Neural cell (in vitro differentiated cells): ENCODE results near the gene HK2. TPM values are rescaled to one million over a fixed set of nuclear protein-coding genes. Genes with fewer than 3 reads are reported as not detected.

ENCODE experiments used
- H2AFZ ChIP-seq: fragments of 200-600, 300-800 bp; sonication (generic), shearing (Covaris generic); 2 replicates; pipeline ENCODE4 v1.6.0; 2014; ENCODE audit warnings: low read depth, mild to moderate bottlenecking, antibody characterized with exemption, low read length, moderate library complexity
- H3F3A ChIP-seq: fragments of 200-600 bp; shearing (Covaris generic); 2 replicates; pipeline ENCODE4 v1.6.1; 2016; ENCODE audit warnings: mild to moderate bottlenecking, moderate library complexity, mixed read lengths, antibody characterized with exemption, low read length; ENCODE audit not compliant: insufficient read depth, poor library complexity, severe bottlenecking
- H3K27ac ChIP-seq: fragments of 200-600, 300-800 bp; sonication (generic), shearing (Covaris generic); 2 replicates; pipeline ENCODE4 v1.5.1; 2014; ENCODE audit warnings: mild to moderate bottlenecking, low read length, moderate library complexity
- H3K27me3 ChIP-seq: fragments of 300-800, 200-600 bp; sonication (generic), shearing (Covaris generic); 2 replicates; pipeline ENCODE4 v1.6.0; 2014; ENCODE audit warnings: mild to moderate bottlenecking, low read depth, low read length, moderate library complexity; ENCODE audit not compliant: insufficient read depth
- H3K36me3 ChIP-seq: fragments of 300-800, 200-600 bp; sonication (generic), shearing (Covaris generic); 2 replicates; pipeline ENCODE4 v1.5.1; 2014; ENCODE audit warnings: mild to moderate bottlenecking, antibody characterized with exemption, low read length, moderate library complexity; ENCODE audit not compliant: insufficient read depth
- H3K4me2 ChIP-seq: fragments of 300-800, 200-600 bp; sonication (generic), shearing (Covaris generic); 2 replicates; pipeline ENCODE4 v1.6.0; 2014; ENCODE audit warnings: mild to moderate bottlenecking, low read length
- H3K4me3 ChIP-seq: fragments of 300-800, 200-600 bp; sonication (generic), shearing (Covaris generic); 2 replicates; pipeline ENCODE4 v1.5.1; 2014; ENCODE audit warnings: mild to moderate bottlenecking, low read length, moderate library complexity
- H3K79me2 ChIP-seq: fragments of 200-600 bp; shearing (Covaris generic); replicated peaks from 2 replicates; pipeline ENCODE4 v1.6.0; 2014; ENCODE audit warnings: mild to moderate bottlenecking, low read length, moderate library complexity; ENCODE audit not compliant: insufficient read depth
- H3K9ac ChIP-seq: fragments of 300-800, 200-600 bp; sonication (generic), shearing (Covaris generic); 2 replicates; pipeline ENCODE4 v1.6.1; 2016; ENCODE audit warnings: mild to moderate bottlenecking, low read length, mixed read lengths
- H3K9me2 ChIP-seq: fragments of 200-600 bp; shearing (Covaris generic); 2 replicates; pipeline ENCODE4 v1.6.1; 2016; ENCODE audit warnings: mild to moderate bottlenecking, low read length, mixed read lengths; ENCODE audit not compliant: insufficient read depth
- H3K9me3 ChIP-seq: fragments of 200-600, 300-800 bp; sonication (generic), shearing (Covaris generic); 2 replicates; pipeline ENCODE4 v1.6.1; 2016; ENCODE audit warnings: mild to moderate bottlenecking, mixed run types, low read length, moderate library complexity, mixed read lengths
- H4K20me1 ChIP-seq: fragments of 200-600 bp; shearing (Covaris generic); 2 replicates; pipeline ENCODE4 v1.6.1; 2016; ENCODE audit warnings: mild to moderate bottlenecking, mixed run types; ENCODE audit not compliant: insufficient read depth
- CTCF ChIP-seq: fragments of 450-650 bp; IDR thresholded peaks from 2 replicates; pipeline ENCODE4 v1.5.1; 2014; ENCODE audit warnings: antibody characterized with exemption, mild to moderate bottlenecking, moderate library complexity; ENCODE audit not compliant: poor library complexity, severe bottlenecking
- EP300 ChIP-seq: fragments of 450-650 bp; conservative IDR thresholded peaks from 2 replicates; pipeline ENCODE4 v1.6.1; 2014; ENCODE audit warnings: antibody characterized with exemption, mild to moderate bottlenecking, moderate library complexity; ENCODE audit not compliant: poor library complexity, severe bottlenecking
- EZH2 ChIP-seq: fragments of 200-600, 300-800 bp; shearing (Covaris generic), sonication (generic); IDR thresholded peaks from 2 replicates; pipeline ENCODE4 v1.6.1; 2014; ENCODE audit warnings: antibody characterized with exemption, low read length, borderline replicate concordance, mild to moderate bottlenecking; ENCODE audit not compliant: insufficient read depth, poor library complexity, severe bottlenecking
- MXI1 ChIP-seq: fragments of 450-650 bp; conservative IDR thresholded peaks from 2 replicates; pipeline ENCODE4 v1.6.1; 2014; ENCODE audit warnings: antibody characterized with exemption, mild to moderate bottlenecking; ENCODE audit not compliant: poor library complexity, severe bottlenecking
- POLR2AphosphoS5 ChIP-seq: IDR thresholded peaks from 2 replicates; pipeline ENCODE4 v1.6.1; 2012
- RAD21 ChIP-seq: fragments of 450-650 bp; conservative IDR thresholded peaks from 2 replicates; pipeline ENCODE4 v1.6.1; 2014; ENCODE audit warnings: antibody characterized with exemption, mild to moderate bottlenecking, moderate library complexity
- REST ChIP-seq: IDR thresholded peaks from 2 replicates; pipeline ENCODE4 v1.6.1; 2012; ENCODE audit warnings: borderline replicate concordance
- SMC3 ChIP-seq: fragments of 450-650 bp; conservative IDR thresholded peaks from 2 replicates; pipeline ENCODE4 v1.6.1; 2014; ENCODE audit warnings: antibody characterized with exemption, mild to moderate bottlenecking, moderate library complexity; ENCODE audit not compliant: poor library complexity
- TAF1 ChIP-seq: IDR thresholded peaks from 2 replicates; pipeline ENCODE4 v1.6.1; 2012; ENCODE audit warnings: low read depth
- polyA plus RNA-seq: library from polyadenylated mRNA; depleted of rRNA; stranded (reverse); fragments of >200 nt; gene quantifications from 2 replicates; pipeline ENCODE4 v1.2.3, GENCODE V29; 2014

HK2 gene
- polyA plus RNA-seq, 1 donor from 2014 or later = 0.47 TPM

- Histone ChIP-seq H3F3A (no peaks in the 10 kb centered on the region), H3K36me3 (no peaks in the 10 kb centered on the region), H4K20me1 (no peaks in the 10 kb centered on the region), H3K9me2 (no peaks in the 10 kb centered on the region), H3K27ac (no peak overlapping the region), H3K27me3 (no peaks in the 10 kb centered on the region), H3K79me2 (no peaks in the 10 kb centered on the region), H2AFZ (no peak overlapping the region), H3K9ac (no peak overlapping the region), H3K9me3 (no peaks in the 10 kb centered on the region), H3K4me2 (no peak overlapping the region), H3K4me3 (no peak overlapping the region)
- TF ChIP-seq EP300 (no peak), REST (no peak), POLR2AphosphoS5 (no peak), TAF1 (no peak), CTCF (no peak), EZH2 (no peak), RAD21 (no peak), MXI1 (no peak), SMC3 (no peak)
Observed at GRCh38 chr2:74822771-74823566, 11.0 kb upstream of the HK2 start.

- Histone ChIP-seq H3K9ac (no peak overlapping the region), H3F3A (no peaks in the 10 kb centered on the region), H3K27me3 (no peaks in the 10 kb centered on the region), H3K4me3 (no peak overlapping the region), H3K4me2 (no peak overlapping the region), H3K27ac (no peak overlapping the region), H2AFZ (no peak overlapping the region), H3K79me2 (no peaks in the 10 kb centered on the region), H3K36me3 (no peaks in the 10 kb centered on the region), H4K20me1 (no peaks in the 10 kb centered on the region), H3K9me2 (no peaks in the 10 kb centered on the region), H3K9me3 (no peaks in the 10 kb centered on the region)
- TF ChIP-seq REST (no peak), POLR2AphosphoS5 (no peak), EP300 (no peak), TAF1 (no peak)
Observed at GRCh38 chr2:74824679-74825078, 9.2 kb upstream of the HK2 start.
